ENCODE measurements around the gene SLC6A1.

Gene SLC6A1

DNA sequence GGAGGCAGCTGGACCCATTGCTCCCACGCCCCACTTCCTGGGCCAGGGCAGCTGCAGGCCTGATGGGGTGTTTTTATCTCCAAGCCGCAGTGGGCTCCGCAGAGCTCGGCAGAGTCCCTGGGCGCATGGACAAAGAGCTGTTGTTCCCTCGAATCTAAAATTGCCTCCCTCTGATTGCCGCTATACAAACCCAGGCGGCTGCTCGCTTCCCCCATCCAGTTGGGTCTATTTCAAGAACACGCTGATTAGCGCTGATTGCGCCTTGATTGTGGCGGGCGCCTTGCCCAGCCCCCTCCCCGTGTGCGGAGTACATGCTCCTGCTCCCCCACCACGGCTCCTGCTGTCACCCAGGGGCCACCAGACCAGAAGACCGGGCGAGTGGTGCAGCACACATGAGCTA, 43.4 kb upstream of the SLC6A1 start:
- no peak overlapping the region for H3K4me3 ChIP-seq (ENCODE audit: low read depth, low read length)
- DNase-seq (ENCODE audit: low read depth), result no peak
- TF ChIP-seq, protein P1, sequence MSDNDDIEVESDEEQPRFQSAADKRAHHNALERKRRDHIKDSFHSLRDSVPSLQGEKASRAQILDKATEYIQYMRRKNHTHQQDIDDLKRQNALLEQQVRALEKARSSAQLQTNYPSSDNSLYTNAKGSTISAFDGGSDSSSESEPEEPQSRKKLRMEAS (IDR thresholded peaks at IDR 0.05; ENCODE audit: low read depth, low read length), result no peak
- TF ChIP-seq, protein P2, sequence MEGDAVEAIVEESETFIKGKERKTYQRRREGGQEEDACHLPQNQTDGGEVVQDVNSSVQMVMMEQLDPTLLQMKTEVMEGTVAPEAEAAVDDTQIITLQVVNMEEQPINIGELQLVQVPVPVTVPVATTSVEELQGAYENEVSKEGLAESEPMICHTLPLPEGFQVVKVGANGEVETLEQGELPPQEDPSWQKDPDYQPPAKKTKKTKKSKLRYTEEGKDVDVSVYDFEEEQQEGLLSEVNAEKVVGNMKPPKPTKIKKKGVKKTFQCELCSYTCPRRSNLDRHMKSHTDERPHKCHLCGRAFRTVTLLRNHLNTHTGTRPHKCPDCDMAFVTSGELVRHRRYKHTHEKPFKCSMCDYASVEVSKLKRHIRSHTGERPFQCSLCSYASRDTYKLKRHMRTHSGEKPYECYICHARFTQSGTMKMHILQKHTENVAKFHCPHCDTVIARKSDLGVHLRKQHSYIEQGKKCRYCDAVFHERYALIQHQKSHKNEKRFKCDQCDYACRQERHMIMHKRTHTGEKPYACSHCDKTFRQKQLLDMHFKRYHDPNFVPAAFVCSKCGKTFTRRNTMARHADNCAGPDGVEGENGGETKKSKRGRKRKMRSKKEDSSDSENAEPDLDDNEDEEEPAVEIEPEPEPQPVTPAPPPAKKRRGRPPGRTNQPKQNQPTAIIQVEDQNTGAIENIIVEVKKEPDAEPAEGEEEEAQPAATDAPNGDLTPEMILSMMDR (IDR thresholded peaks at IDR 0.05; ENCODE audit: low read depth, low read length), result no peak
- no peak for TF ChIP-seq MYC (IDR thresholded peaks at IDR 0.05; ENCODE audit: low read depth, low read length)
- TF ChIP-seq POLR2A (IDR thresholded peaks at IDR 0.05; ENCODE audit: extremely low read depth, insufficient read length), result no peak

DNA sequence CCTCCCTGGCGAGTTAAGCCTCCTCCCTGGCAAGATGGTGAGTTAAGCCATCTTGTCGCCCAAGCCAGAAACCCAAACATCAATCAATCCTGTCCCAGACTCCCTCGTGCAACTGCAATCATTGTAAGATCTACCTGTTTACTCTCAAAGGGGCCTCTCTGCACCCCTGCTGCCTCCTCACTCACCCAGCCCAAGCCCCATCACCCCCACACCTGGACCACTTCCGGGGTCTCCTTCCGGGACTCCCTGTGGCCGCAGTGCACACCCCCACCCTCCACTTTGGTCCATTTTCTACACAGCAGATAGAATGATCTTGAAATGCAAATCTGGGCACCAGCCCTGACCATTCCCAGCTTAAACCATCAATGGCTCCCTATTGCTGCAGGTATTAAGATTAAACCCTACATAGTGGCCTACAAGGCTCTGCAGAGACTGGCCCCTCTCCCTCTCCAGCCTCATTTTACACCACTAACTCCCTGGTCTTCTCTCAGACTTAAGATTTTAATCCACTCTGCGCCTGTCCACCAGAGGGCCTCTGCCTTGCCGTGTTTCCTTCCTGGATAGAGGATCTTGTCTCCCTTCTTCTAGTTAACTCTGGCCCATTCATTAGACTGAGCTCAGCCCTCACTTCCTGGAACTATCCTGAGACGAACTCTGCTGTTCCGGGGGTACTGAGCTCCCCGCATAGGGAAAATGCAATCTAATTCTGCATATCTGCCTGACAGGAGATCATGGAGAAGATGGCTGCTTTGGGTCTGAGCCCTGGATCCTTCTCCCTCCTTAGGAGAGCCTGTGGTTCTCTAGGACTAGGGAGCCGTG, 41.9 kb upstream of the SLC6A1 start:
- peak; percentile 58 for DNase-seq (ENCODE audit: low read depth)
- TF ChIP-seq MYC (IDR thresholded peaks at IDR 0.05; ENCODE audit: low read depth, low read length), result no peak
- TF ChIP-seq, protein P2 (IDR thresholded peaks at IDR 0.05; ENCODE audit: low read depth, low read length), result peak; percentile 63
- H3K4me3 ChIP-seq (ENCODE audit: low read depth, low read length), result no peak overlapping the region

DNA sequence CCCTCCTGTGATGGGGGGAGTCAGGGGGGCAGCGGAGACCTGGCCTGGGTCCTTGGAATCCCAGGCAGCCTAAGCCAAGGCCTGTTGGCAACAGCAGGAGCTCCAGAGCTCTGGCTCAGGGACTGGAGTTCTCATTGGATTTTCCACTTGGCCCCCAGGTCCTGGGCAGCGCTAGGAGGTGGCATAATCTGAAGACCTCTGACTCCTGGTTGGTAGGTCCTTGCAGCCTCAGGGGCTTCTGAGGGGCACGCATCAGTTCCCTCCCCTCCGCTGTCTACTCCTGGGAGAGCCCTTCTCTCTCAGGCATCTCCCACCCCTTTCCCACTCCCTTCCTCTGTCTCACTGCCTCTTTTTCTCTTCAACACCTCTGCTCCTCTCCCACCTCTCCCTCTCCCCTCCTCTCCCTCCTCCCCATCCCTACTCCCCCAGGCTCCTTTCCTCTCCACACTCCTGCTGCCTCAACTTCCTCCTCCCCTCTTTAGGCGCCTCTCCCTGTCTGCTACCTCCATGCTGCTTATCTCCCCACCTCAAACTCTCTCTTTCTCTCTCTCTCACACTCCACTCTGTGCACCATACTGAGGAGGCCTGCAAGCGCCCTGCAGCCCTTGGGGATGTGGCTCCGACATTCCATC, 41.1 kb upstream of the SLC6A1 start:
- TF ChIP-seq MYC (IDR thresholded peaks at IDR 0.05; ENCODE audit: low read depth, low read length) (no peak), POLR2A (IDR thresholded peaks at IDR 0.05; ENCODE audit: extremely low read depth, insufficient read length) (no peak)
- TF ChIP-seq, protein P2 (IDR thresholded peaks at IDR 0.05; ENCODE audit: low read depth, low read length), result no peak
- TF ChIP-seq, protein P1 (IDR thresholded peaks at IDR 0.05; ENCODE audit: low read depth, low read length), result no peak
- H3K4me3 ChIP-seq (ENCODE audit: low read depth, low read length), result no peak overlapping the region
- DNase-seq (ENCODE audit: low read depth), result no peak

DNA sequence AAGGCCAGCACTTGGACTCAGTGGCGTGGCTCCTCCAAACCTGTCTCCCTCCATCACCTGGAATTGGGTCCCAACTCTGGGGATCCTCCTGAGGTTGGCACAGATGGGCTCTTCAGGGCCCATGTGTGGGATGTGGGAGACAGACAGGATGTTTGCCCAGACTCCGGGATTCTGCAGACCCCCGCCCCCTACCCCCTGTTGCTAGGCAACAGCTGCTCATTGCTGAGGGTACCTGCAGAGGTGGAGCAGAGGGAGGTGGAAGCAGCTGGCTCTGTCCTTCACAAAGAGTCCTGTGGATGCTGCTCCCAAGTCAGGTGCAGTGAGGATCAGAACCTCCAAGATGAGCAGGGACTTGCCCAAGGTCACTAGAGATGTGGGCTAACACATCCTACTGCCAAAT, 40.0 kb upstream of the SLC6A1 start:
- H3K4me3 ChIP-seq (ENCODE audit: low read depth, low read length), result no peak overlapping the region
- TF ChIP-seq, protein P1 (IDR thresholded peaks at IDR 0.05; ENCODE audit: low read depth, low read length), result no peak
- no peak for TF ChIP-seq POLR2A (IDR thresholded peaks at IDR 0.05; ENCODE audit: extremely low read depth, insufficient read length)
- no peak for TF ChIP-seq MYC (IDR thresholded peaks at IDR 0.05; ENCODE audit: low read depth, low read length)
- TF ChIP-seq, protein P2 (IDR thresholded peaks at IDR 0.05; ENCODE audit: low read depth, low read length), result no peak
- DNase-seq (ENCODE audit: low read depth), result no peak

DNA sequence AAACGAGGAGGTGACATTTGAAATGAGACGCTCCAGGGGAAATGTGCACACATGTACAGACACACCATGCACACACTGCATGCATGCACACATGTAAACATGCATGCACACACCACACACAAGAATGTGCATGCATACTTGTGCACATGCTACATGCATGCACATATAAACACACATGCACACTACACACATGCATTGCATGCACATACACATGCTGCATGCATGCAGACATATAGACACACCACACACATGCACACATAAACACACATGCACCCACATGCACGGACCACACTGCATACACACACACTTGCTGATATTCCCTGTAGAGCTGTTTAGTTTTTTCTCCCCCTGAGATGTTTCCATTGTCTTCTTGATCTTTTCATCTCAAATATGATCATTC, 37.8 kb upstream of the SLC6A1 start:
- DNase-seq (ENCODE audit: low read depth), result no peak
- H3K4me3 ChIP-seq (ENCODE audit: low read depth, low read length), result no peak overlapping the region
- TF ChIP-seq, protein P2 (IDR thresholded peaks at IDR 0.05; ENCODE audit: low read depth, low read length), result no peak
- TF ChIP-seq, protein P1 (IDR thresholded peaks at IDR 0.05; ENCODE audit: low read depth, low read length), result no peak
- TF ChIP-seq MYC (IDR thresholded peaks at IDR 0.05; ENCODE audit: low read depth, low read length) (no peak), POLR2A (IDR thresholded peaks at IDR 0.05; ENCODE audit: extremely low read depth, insufficient read length) (no peak)

All from NB4 (cell line).